DOHH2 (cell line): ENCODE data around the gene CSNK2A3.

Experiments
- H3F3A ChIP-seq: fragments of 200-600 bp; sonication (generic), shearing (Covaris generic); 2 replicates; pipeline ENCODE4 v1.6.0; 2016; ENCODE audit warnings: antibody characterized with exemption, mild to moderate bottlenecking; ENCODE audit not compliant: control insufficient read depth, insufficient read depth
- H3K27ac ChIP-seq: fragments of 200-600 bp; sonication (generic); 2 replicates; pipeline ENCODE4 v1.5.1; 2014; ENCODE audit warnings: low read depth, mild to moderate bottlenecking, low read length, moderate library complexity
- H3K27me3 ChIP-seq: fragments of 200-600 bp; sonication (generic); 2 replicates; pipeline ENCODE4 v1.6.1; 2014; ENCODE audit warnings: mild to moderate bottlenecking, low read length, mixed read lengths; ENCODE audit not compliant: control insufficient read depth
- H3K36me3 ChIP-seq: fragments of 200-600 bp; sonication (generic); 2 replicates; pipeline ENCODE4 v1.6.1; 2014; ENCODE audit warnings: mild to moderate bottlenecking, low read length, moderate library complexity, mixed read lengths; ENCODE audit not compliant: control insufficient read depth
- H3K4me1 ChIP-seq: fragments of 200-600 bp; sonication (generic); 2 replicates; pipeline ENCODE4 v1.6.1; 2014; ENCODE audit warnings: mild to moderate bottlenecking, low read length, mixed read lengths; ENCODE audit not compliant: control insufficient read depth
- H3K4me2 ChIP-seq: fragments of 200-600 bp; sonication (generic); 2 replicates; pipeline ENCODE4 v1.6.0; 2014; ENCODE audit warnings: mild to moderate bottlenecking, low read length, moderate library complexity
- H3K4me3 ChIP-seq: fragments of 200-600 bp; sonication (generic); 2 replicates; pipeline ENCODE4 v1.5.1; 2014; ENCODE audit warnings: mild to moderate bottlenecking, low read length, mixed read lengths
- H3K79me2 ChIP-seq: fragments of 200-600 bp; sonication (generic); 2 replicates; pipeline ENCODE4 v1.6.1; 2014; ENCODE audit warnings: mild to moderate bottlenecking, low read length, mixed read lengths; ENCODE audit not compliant: control insufficient read depth
- H3K9me2 ChIP-seq: fragments of 200-600 bp; sonication (generic); replicated peaks from 2 replicates; pipeline ENCODE4 v1.6.1; 2014; ENCODE audit warnings: mild to moderate bottlenecking, low read length, mixed read lengths; ENCODE audit not compliant: control insufficient read depth
- H3K9me3 ChIP-seq: fragments of 200-600 bp; sonication (generic); 2 replicates; pipeline ENCODE4 v1.6.1; 2014; ENCODE audit warnings: antibody characterized with exemption, low read length, mixed read lengths; ENCODE audit not compliant: control insufficient read depth, insufficient read depth
- H4K20me1 ChIP-seq: fragments of 200-600 bp; sonication (generic); 2 replicates; pipeline ENCODE4 v1.6.0; 2014; ENCODE audit warnings: low read depth, mild to moderate bottlenecking, antibody characterized with exemption, low read length, moderate library complexity; ENCODE audit not compliant: control insufficient read depth, insufficient read depth
- CTCF ChIP-seq: fragments of 200-600 bp; sonication (generic); IDR thresholded peaks from one replicate; pipeline ENCODE4 v1.5.1; 2014; ENCODE audit warnings: antibody characterized with exemption, mild to moderate bottlenecking, low read depth, low read length; ENCODE audit not compliant: poor library complexity, severe bottlenecking
- EZH2phosphoT487 ChIP-seq: fragments of 200-600 bp; sonication (generic); IDR thresholded peaks from 2 replicates; pipeline ENCODE4 v1.6.1; 2017; ENCODE audit warnings: borderline replicate concordance, mild to moderate bottlenecking, antibody characterized with exemption, low read length, moderate library complexity, mixed read lengths

CSNK2A3 gene

DNA sequence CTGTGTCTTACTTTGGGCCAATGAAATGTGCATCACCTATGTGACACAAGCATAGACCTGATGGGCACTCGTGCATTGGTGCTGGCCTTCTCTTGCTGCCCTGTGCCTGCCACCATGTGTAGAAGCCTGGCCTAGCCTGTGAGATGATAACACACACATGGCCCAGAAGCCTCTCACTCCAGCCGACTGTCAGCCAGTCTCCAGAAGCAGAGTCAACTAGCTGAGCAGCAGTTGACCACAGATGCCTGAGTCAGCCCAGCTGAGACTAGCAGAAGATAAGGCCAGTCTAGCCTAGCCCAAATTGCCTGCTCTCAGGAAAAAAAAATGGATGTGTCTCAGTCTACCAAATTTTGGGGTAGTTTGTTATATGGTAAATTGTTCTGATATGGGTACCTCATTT, 46.2 kb downstream of the CSNK2A3 start:
- no peaks in the 10 kb centered on the region for H3K4me1 ChIP-seq
- H3K27ac ChIP-seq, result no peak overlapping the region
- H3K4me2 ChIP-seq, result no peak overlapping the region
- H3K79me2 ChIP-seq, result no peaks in the 10 kb centered on the region
- H3K36me3 ChIP-seq, result no peaks in the 10 kb centered on the region
- TF ChIP-seq EZH2phosphoT487, result no peak
- TF ChIP-seq CTCF, result no peak
- no peaks in the 10 kb centered on the region for H3K9me3 ChIP-seq
- no peaks in the 10 kb centered on the region for H3F3A ChIP-seq
- no peaks in the 10 kb centered on the region for H4K20me1 ChIP-seq
- no peaks in the 10 kb centered on the region for H3K9me2 ChIP-seq
- H3K4me3 ChIP-seq, result no peak overlapping the region
- H3K27me3 ChIP-seq, result no peaks in the 10 kb centered on the region; the same call in 1 of the 2 replicates

GRCh38 chr11:11304550-11304949, 48.5 kb downstream of the CSNK2A3 start:
- Histone ChIP-seq H3K9me3 (no peaks in the 10 kb centered on the region), H3K9me2 (no peaks in the 10 kb centered on the region), H3K4me2 (no peak overlapping the region), H3K27me3 (peaks cover 5% of the 10 kb centered on the region; the same call in 1 of the 2 replicates), H3K27ac (no peak overlapping the region), H3K36me3 (no peaks in the 10 kb centered on the region), H3K79me2 (no peaks in the 10 kb centered on the region), H3F3A (no peaks in the 10 kb centered on the region), H3K4me1 (no peaks in the 10 kb centered on the region), H4K20me1 (no peaks in the 10 kb centered on the region), H3K4me3 (no peak overlapping the region)
- TF ChIP-seq EZH2phosphoT487 (no peak), CTCF (no peak)

GRCh38 chr11:11302565-11302964, 50.5 kb downstream of the CSNK2A3 start:
- no peaks in the 10 kb centered on the region for H4K20me1 ChIP-seq
- H3K27me3 ChIP-seq, result peaks cover 8% of the 10 kb centered on the region; the same call in 1 of the 2 replicates
- H3K4me2 ChIP-seq, result no peak overlapping the region
- H3K9me3 ChIP-seq, result no peaks in the 10 kb centered on the region
- H3K4me3 ChIP-seq, result no peak overlapping the region
- H3K79me2 ChIP-seq, result no peaks in the 10 kb centered on the region
- TF ChIP-seq EZH2phosphoT487 (no peak), CTCF (no peak)
- H3K9me2 ChIP-seq, result no peaks in the 10 kb centered on the region
- no peaks in the 10 kb centered on the region for H3K4me1 ChIP-seq
- no peaks in the 10 kb centered on the region for H3F3A ChIP-seq
- H3K27ac ChIP-seq, result no peak overlapping the region
- H3K36me3 ChIP-seq, result no peaks in the 10 kb centered on the region
